Panc1 (cell line): ENCODE results near the gene ADARB1. TPM values are rescaled to one million over a fixed set of nuclear protein-coding genes. Genes with fewer than 3 reads are reported as not detected.

Experiments
- ATAC-seq: fragments of 200-7000 bp; cut with Tn5 transposase; 2 replicates; pipeline ENCODE4 v1.9.1; 2020; ENCODE audit warnings: mild to moderate bottlenecking, moderate library complexity
- BruUV-seq: library from RNA; stranded (reverse); fragments of 400-500 nt; replicated peaks from 2 replicates; lab custom pipeline; 2021; lab: Mats Ljungman, UMichigan
- CTCF ChIA-PET: fragments of 300-600 bp; sonication (Branson Sonifier 250); formaldehyde crosslinking; loops from one replicate; lab custom pipeline; 2022; ENCODE audit warnings: antibody characterized with exemption; lab: Charles Lee
- POLR2A ChIA-PET: fragments of 300-600 bp; sonication (Branson Sonifier 250); formaldehyde crosslinking; loops from one replicate; lab custom pipeline; 2022; ENCODE audit warnings: antibody characterized with exemption; lab: Charles Lee
- DNase-seq: peaks from one replicate; pipeline ENCODE4 v3.0.0-alpha.2; 2010; ENCODE audit warnings: low read depth, low spot score
- H3K27ac ChIP-seq: 2 replicates; pipeline ENCODE4 v1.5.1; 2011; ENCODE audit warnings: mild to moderate bottlenecking, low read length, inconsistent platforms
- H3K27me3 ChIP-seq: fragments of 200-500 bp; sonication (Bioruptor generic); 2 replicates; pipeline ENCODE4 v1.6.0; 2014; ENCODE audit warnings: low read length, inconsistent platforms; ENCODE audit not compliant: control insufficient read depth, insufficient read depth
- H3K36me3 ChIP-seq: fragments of 200-500 bp; sonication (Bioruptor generic); 2 replicates; pipeline ENCODE4 v1.5.1; 2014; ENCODE audit warnings: inconsistent platforms, mild to moderate bottlenecking, low read length, moderate library complexity; ENCODE audit not compliant: control insufficient read depth, insufficient read depth
- H3K4me1 ChIP-seq: 2 replicates; pipeline ENCODE4 v1.5.1; 2011; ENCODE audit warnings: inconsistent platforms, mild to moderate bottlenecking, low read length, moderate library complexity; ENCODE audit not compliant: control insufficient read depth, insufficient read depth
- H3K4me3 ChIP-seq, 2 experiments: 2 replicates each; pipeline ENCODE4 v1.5.1; 2011 to 2012; ENCODE audit warnings: low read depth in 2 of 2, low read length in 2 of 2, mild to moderate bottlenecking in 2 of 2, inconsistent platforms in 1 of 2, moderate library complexity in 1 of 2
- H3K9me3 ChIP-seq: fragments of 200-500 bp; sonication (Bioruptor generic); 2 replicates; pipeline ENCODE4 v1.5.1; 2014; ENCODE audit warnings: low read depth, mild to moderate bottlenecking, inconsistent platforms, low read length, moderate library complexity; ENCODE audit not compliant: control insufficient read depth, insufficient read depth
- CTCF ChIP-seq: fragments of 450-650 bp; IDR thresholded peaks from 2 replicates; pipeline ENCODE4 v1.5.1; 2017; ENCODE audit warnings: mild to moderate bottlenecking
- POLR2AphosphoS5 ChIP-seq: IDR thresholded peaks from 2 replicates; pipeline ENCODE4 v1.6.1; 2012; ENCODE audit warnings: mild to moderate bottlenecking, low read depth, low read length, moderate library complexity
- SIN3A ChIP-seq: IDR thresholded peaks from 2 replicates; pipeline ENCODE4 v1.6.1; 2012; ENCODE audit warnings: low read depth, mild to moderate bottlenecking, low read length, moderate library complexity, borderline replicate concordance; ENCODE audit not compliant: insufficient read depth
- TCF7L2 ChIP-seq: IDR thresholded peaks from 2 replicates; pipeline ENCODE4 v1.6.1; 2011; ENCODE audit warnings: mild to moderate bottlenecking, low read depth, low read length, inconsistent platforms
- in situ Hi-C: cut with HindIII; loops from 2 replicates; pipeline ENCODE4 v1.10.0; 2016; ENCODE audit warnings: low sequenced_read_pairs, low pct_unique_long_range_greater_than_20kb
- intact Hi-C: fragments of 100-400 bp; cut with micrococcal nuclease; formaldehyde crosslinking; loops from one replicate; pipeline ENCODE4 v1.10.0; 2022; ENCODE audit not compliant: unreplicated experiment
- total RNA-seq: library from RNA; stranded (reverse); gene quantifications from one replicate; pipeline ENCODE4 v1.2.1, GENCODE V29; 2021; ENCODE audit not compliant: unreplicated experiment
- TF ChIP-seq, protein P1 (sequence below), 2 experiments: IDR thresholded peaks; 2 replicates each; pipeline ENCODE4 v1.6.1; 2011 to 2012; ENCODE audit warnings: low read depth in 2 of 2, control low read depth in 1 of 2, low read length in 1 of 2, mild to moderate bottlenecking in 1 of 2, moderate library complexity in 1 of 2; ENCODE audit not compliant: insufficient read depth in 1 of 2

Gene ADARB1
- total RNA-seq, 1 experiment from 2014 or later, result 15.0 TPM

GRCh38 chr21:45178070-45178608 lies 103.8 kb downstream of the ADARB1 start:
- DNase-seq (no peak), ATAC-seq (no peak)
- Histone ChIP-seq H3K27me3 (no peaks in the 10 kb centered on the region), H3K4me1 (no peaks in the 10 kb centered on the region), H3K4me3 (no peak overlapping the region), H3K27ac (no peak overlapping the region), H3K9me3 (no peaks in the 10 kb centered on the region), H3K36me3 (no peaks in the 10 kb centered on the region; the same call in 1 of the 2 replicates)
- BruUV-seq, result no TSS peak
- intact Hi-C loops (no loop called here), in situ Hi-C loops (no loop called here)
- ChIA-PET CTCF (no interaction called here), POLR2A (no interaction called here)
- no peak for TF ChIP-seq CTCF
- TF ChIP-seq POLR2AphosphoS5, result no peak
- no peak for TF ChIP-seq SIN3A
- no peak for TF ChIP-seq TCF7L2
- TF ChIP-seq, protein P1, sequence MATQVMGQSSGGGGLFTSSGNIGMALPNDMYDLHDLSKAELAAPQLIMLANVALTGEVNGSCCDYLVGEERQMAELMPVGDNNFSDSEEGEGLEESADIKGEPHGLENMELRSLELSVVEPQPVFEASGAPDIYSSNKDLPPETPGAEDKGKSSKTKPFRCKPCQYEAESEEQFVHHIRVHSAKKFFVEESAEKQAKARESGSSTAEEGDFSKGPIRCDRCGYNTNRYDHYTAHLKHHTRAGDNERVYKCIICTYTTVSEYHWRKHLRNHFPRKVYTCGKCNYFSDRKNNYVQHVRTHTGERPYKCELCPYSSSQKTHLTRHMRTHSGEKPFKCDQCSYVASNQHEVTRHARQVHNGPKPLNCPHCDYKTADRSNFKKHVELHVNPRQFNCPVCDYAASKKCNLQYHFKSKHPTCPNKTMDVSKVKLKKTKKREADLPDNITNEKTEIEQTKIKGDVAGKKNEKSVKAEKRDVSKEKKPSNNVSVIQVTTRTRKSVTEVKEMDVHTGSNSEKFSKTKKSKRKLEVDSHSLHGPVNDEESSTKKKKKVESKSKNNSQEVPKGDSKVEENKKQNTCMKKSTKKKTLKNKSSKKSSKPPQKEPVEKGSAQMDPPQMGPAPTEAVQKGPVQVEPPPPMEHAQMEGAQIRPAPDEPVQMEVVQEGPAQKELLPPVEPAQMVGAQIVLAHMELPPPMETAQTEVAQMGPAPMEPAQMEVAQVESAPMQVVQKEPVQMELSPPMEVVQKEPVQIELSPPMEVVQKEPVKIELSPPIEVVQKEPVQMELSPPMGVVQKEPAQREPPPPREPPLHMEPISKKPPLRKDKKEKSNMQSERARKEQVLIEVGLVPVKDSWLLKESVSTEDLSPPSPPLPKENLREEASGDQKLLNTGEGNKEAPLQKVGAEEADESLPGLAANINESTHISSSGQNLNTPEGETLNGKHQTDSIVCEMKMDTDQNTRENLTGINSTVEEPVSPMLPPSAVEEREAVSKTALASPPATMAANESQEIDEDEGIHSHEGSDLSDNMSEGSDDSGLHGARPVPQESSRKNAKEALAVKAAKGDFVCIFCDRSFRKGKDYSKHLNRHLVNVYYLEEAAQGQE (IDR thresholded peaks at IDR 0.05; ENCODE audit: insufficient read depth in 1 of 2, low read depth in 2 of 2, low read length in 1 of 2), result no peak

- no peak for ATAC-seq
- BruUV-seq, result no TSS peak
- Histone ChIP-seq H3K9me3 (no peaks in the 10 kb centered on the region), H3K4me1 (no peaks in the 10 kb centered on the region), H3K36me3 (no peaks in the 10 kb centered on the region; the same call in 1 of the 2 replicates), H3K4me3 (no peak overlapping the region), H3K27me3 (no peaks in the 10 kb centered on the region), H3K27ac (no peak overlapping the region)
- POLR2A ChIA-PET, result no interaction called here
- TF ChIP-seq, protein P1 (IDR thresholded peaks at IDR 0.05; ENCODE audit: insufficient read depth in 1 of 2, low read depth in 2 of 2, low read length in 1 of 2), result no peak
- TF ChIP-seq POLR2AphosphoS5 (no peak), SIN3A (no peak), CTCF (no peak), TCF7L2 (no peak)
- CTCF ChIA-PET, result no interaction called here
- intact Hi-C loops, result no loop called here
- in situ Hi-C loops, result no loop called here
- DNase-seq, result no peak
These were observed 104.6 kb downstream of the ADARB1 start for GRCh38 chr21:45178971-45179370.
